Activated T-helper 17 cell treated with anti-CD3 and anti-CD28 coated beads, Interleukin-2, amount 50 U/mL, for 72 hours (primary cell): ENCODE data around the gene NKTR. TPM values are rescaled to one million over a fixed set of nuclear protein-coding genes. Genes with fewer than 3 reads are reported as not detected.

Experiments
- ATAC-seq: fragments of 150-1000 bp; cut with Tn5 transposase; replicated peaks from 2 replicates; pipeline ENCODE4 v1.10.0; 2021; ENCODE audit warnings: mild to moderate bottlenecking, moderate library complexity
- H3K27ac Mint-ChIP-seq: one replicate; pipeline ENCODE4 v1.8.0; 2022; ENCODE audit warnings: mixed read lengths
- H3K27me3 Mint-ChIP-seq: one replicate; pipeline ENCODE4 v1.8.0; 2022; ENCODE audit warnings: mixed read lengths
- H3K36me3 Mint-ChIP-seq: one replicate; pipeline ENCODE4 v1.8.0; 2022; ENCODE audit warnings: low read depth, mild to moderate bottlenecking, mixed read lengths
- H3K4me1 Mint-ChIP-seq: one replicate; pipeline ENCODE4 v1.8.0; 2022; ENCODE audit warnings: mixed read lengths
- H3K4me3 Mint-ChIP-seq: one replicate; pipeline ENCODE4 v1.8.0; 2022; ENCODE audit warnings: mild to moderate bottlenecking, mixed read lengths
- H3K9me3 Mint-ChIP-seq: one replicate; pipeline ENCODE4 v1.8.0; 2022; ENCODE audit warnings: mixed read lengths
- total RNA-seq, 2 donors: library from RNA; stranded (reverse); gene quantifications; one replicate each; pipeline ENCODE4 v1.2.3, GENCODE V29; 2022

The NKTR gene
- total RNA-seq, 2 donors from 2014 or later = 81.8 to 122 TPM

- peak overlapping the region; percentile 51 for H3K4me3 Mint-ChIP-seq
- peak overlapping the region; percentile 79 for H3K27ac Mint-ChIP-seq
- no peaks in the 10 kb centered on the region for H3K9me3 Mint-ChIP-seq
- no peaks in the 10 kb centered on the region for H3K27me3 Mint-ChIP-seq
- H3K4me1 Mint-ChIP-seq = peaks cover 46% of the 10 kb centered on the region
- no peak for ATAC-seq
- H3K36me3 Mint-ChIP-seq = peaks cover 80% of the 10 kb centered on the region
Observed at GRCh38 chr3:42610976-42611375, 10.5 kb downstream of the NKTR start.

- Mint-ChIP-seq H3K27me3 (no peaks in the 10 kb centered on the region), H3K36me3 (peaks cover 82% of the 10 kb centered on the region), H3K4me3 (no peak overlapping the region), H3K9me3 (no peaks in the 10 kb centered on the region), H3K27ac (no peak overlapping the region), H3K4me1 (peaks cover 41% of the 10 kb centered on the region)
- no peak for ATAC-seq
Observed at GRCh38 chr3:42612217-42612616, 11.7 kb downstream of the NKTR start.

GRCh38 chr3:42612928-42613327 is 12.4 kb downstream of the NKTR start:
- peaks cover 82% of the 10 kb centered on the region for H3K36me3 Mint-ChIP-seq
- no peak overlapping the region for H3K4me3 Mint-ChIP-seq
- H3K27me3 Mint-ChIP-seq = no peaks in the 10 kb centered on the region
- no peak overlapping the region for H3K27ac Mint-ChIP-seq
- H3K9me3 Mint-ChIP-seq = no peaks in the 10 kb centered on the region
- no peak for ATAC-seq
- peaks cover 36% of the 10 kb centered on the region for H3K4me1 Mint-ChIP-seq

GRCh38 chr3:42613462-42613861 is 13.0 kb downstream of the NKTR start:
- Mint-ChIP-seq H3K27me3 (no peaks in the 10 kb centered on the region), H3K36me3 (peaks cover 82% of the 10 kb centered on the region), H3K9me3 (no peaks in the 10 kb centered on the region), H3K4me1 (peaks cover 36% of the 10 kb centered on the region), H3K4me3 (no peak overlapping the region), H3K27ac (no peak overlapping the region)
- ATAC-seq = no peak

GRCh38 chr3:42631620-42632019 is 31.1 kb downstream of the NKTR start:
- Mint-ChIP-seq H3K4me1 (peaks cover 10% of the 10 kb centered on the region), H3K36me3 (peaks cover 20% of the 10 kb centered on the region), H3K4me3 (no peak overlapping the region), H3K27ac (peak overlapping the region; percentile 3), H3K27me3 (no peaks in the 10 kb centered on the region), H3K9me3 (no peaks in the 10 kb centered on the region)
- no peak for ATAC-seq

GRCh38 chr3:42632146-42632545 is 31.7 kb downstream of the NKTR start:
- ATAC-seq = peak; percentile 53
- peaks cover 10% of the 10 kb centered on the region for H3K4me1 Mint-ChIP-seq
- H3K36me3 Mint-ChIP-seq = peaks cover 14% of the 10 kb centered on the region
- H3K27ac Mint-ChIP-seq = peak overlapping the region; percentile 3
- no peaks in the 10 kb centered on the region for H3K9me3 Mint-ChIP-seq
- H3K4me3 Mint-ChIP-seq = no peak overlapping the region
- no peaks in the 10 kb centered on the region for H3K27me3 Mint-ChIP-seq

- ATAC-seq = no peak
- Mint-ChIP-seq H3K27ac (peak overlapping the region; percentile 13), H3K36me3 (peaks cover under 1% of the 10 kb centered on the region), H3K9me3 (no peaks in the 10 kb centered on the region), H3K27me3 (no peaks in the 10 kb centered on the region), H3K4me3 (no peak overlapping the region), H3K4me1 (peaks cover 10% of the 10 kb centered on the region)
Observed at GRCh38 chr3:42633544-42633943, 33.1 kb downstream of the NKTR start.

GRCh38 chr3:42635111-42635510 is 34.6 kb downstream of the NKTR start:
- Mint-ChIP-seq H3K9me3 (no peaks in the 10 kb centered on the region), H3K27me3 (no peaks in the 10 kb centered on the region), H3K4me3 (peak overlapping the region; percentile 6), H3K4me1 (peaks cover 10% of the 10 kb centered on the region), H3K27ac (peak overlapping the region; percentile 80), H3K36me3 (no peaks in the 10 kb centered on the region)
- peak; percentile 37 for ATAC-seq

- no peak overlapping the region for H3K27ac Mint-ChIP-seq
- peaks cover 20% of the 10 kb centered on the region for H3K4me1 Mint-ChIP-seq
- no peak overlapping the region for H3K4me3 Mint-ChIP-seq
- no peaks in the 10 kb centered on the region for H3K27me3 Mint-ChIP-seq
- ATAC-seq = no peak
- H3K36me3 Mint-ChIP-seq = peaks cover 3% of the 10 kb centered on the region
- H3K9me3 Mint-ChIP-seq = no peaks in the 10 kb centered on the region
Observed at GRCh38 chr3:42637001-42637400, 36.5 kb downstream of the NKTR start.

- H3K27ac Mint-ChIP-seq = no peak overlapping the region
- no peak overlapping the region for H3K4me3 Mint-ChIP-seq
- H3K27me3 Mint-ChIP-seq = no peaks in the 10 kb centered on the region
- peak; percentile 90 for ATAC-seq
- H3K9me3 Mint-ChIP-seq = no peaks in the 10 kb centered on the region
- peaks cover 17% of the 10 kb centered on the region for H3K36me3 Mint-ChIP-seq
- H3K4me1 Mint-ChIP-seq = peaks cover 20% of the 10 kb centered on the region
Observed at GRCh38 chr3:42638339-42638842, 37.9 kb downstream of the NKTR start.

GRCh38 chr3:42639192-42639591 is 38.7 kb downstream of the NKTR start:
- ATAC-seq = no peak
- Mint-ChIP-seq H3K9me3 (no peaks in the 10 kb centered on the region), H3K4me3 (no peak overlapping the region), H3K27me3 (no peaks in the 10 kb centered on the region), H3K27ac (no peak overlapping the region), H3K4me1 (peaks cover 15% of the 10 kb centered on the region), H3K36me3 (peaks cover 25% of the 10 kb centered on the region)

- Mint-ChIP-seq H3K27me3 (no peaks in the 10 kb centered on the region), H3K9me3 (no peaks in the 10 kb centered on the region), H3K27ac (peak overlapping the region; percentile 78), H3K4me3 (no peak overlapping the region), H3K4me1 (peaks cover 12% of the 10 kb centered on the region), H3K36me3 (peaks cover 34% of the 10 kb centered on the region)
- ATAC-seq = no peak
Observed at GRCh38 chr3:42640129-42640528, 39.6 kb downstream of the NKTR start.

GRCh38 chr3:42640771-42641370 is 40.4 kb downstream of the NKTR start:
- Mint-ChIP-seq H3K9me3 (no peaks in the 10 kb centered on the region), H3K4me1 (peaks cover 10% of the 10 kb centered on the region), H3K36me3 (peaks cover 42% of the 10 kb centered on the region), H3K27me3 (no peaks in the 10 kb centered on the region), H3K27ac (peak overlapping the region; percentile 78), H3K4me3 (no peak overlapping the region)
- ATAC-seq = no peak

GRCh38 chr3:42647821-42648459 is 47.5 kb downstream of the NKTR start:
- ATAC-seq = no peak
- peaks cover 66% of the 10 kb centered on the region for H3K36me3 Mint-ChIP-seq
- no peaks in the 10 kb centered on the region for H3K27me3 Mint-ChIP-seq
- no peak overlapping the region for H3K4me3 Mint-ChIP-seq
- H3K9me3 Mint-ChIP-seq = no peaks in the 10 kb centered on the region
- H3K27ac Mint-ChIP-seq = peak overlapping the region; percentile 20
- H3K4me1 Mint-ChIP-seq = peaks cover 5% of the 10 kb centered on the region

- Mint-ChIP-seq H3K4me3 (no peak overlapping the region), H3K4me1 (peaks cover 5% of the 10 kb centered on the region), H3K27me3 (no peaks in the 10 kb centered on the region), H3K27ac (peak overlapping the region; percentile 62), H3K36me3 (peaks cover 55% of the 10 kb centered on the region), H3K9me3 (no peaks in the 10 kb centered on the region)
- ATAC-seq = no peak
Observed at GRCh38 chr3:42649006-42649405, 48.5 kb downstream of the NKTR start.
